HG03139 (cell line): Measurements from ENCODE around the gene PRKAR1B.

Experiments
- ATAC-seq: cut with Tn5 transposase; IDR thresholded peaks from one replicate; pipeline ENCODE4 v1.9.1; 2021; ENCODE audit not compliant: unreplicated experiment

Gene PRKAR1B

DNA sequence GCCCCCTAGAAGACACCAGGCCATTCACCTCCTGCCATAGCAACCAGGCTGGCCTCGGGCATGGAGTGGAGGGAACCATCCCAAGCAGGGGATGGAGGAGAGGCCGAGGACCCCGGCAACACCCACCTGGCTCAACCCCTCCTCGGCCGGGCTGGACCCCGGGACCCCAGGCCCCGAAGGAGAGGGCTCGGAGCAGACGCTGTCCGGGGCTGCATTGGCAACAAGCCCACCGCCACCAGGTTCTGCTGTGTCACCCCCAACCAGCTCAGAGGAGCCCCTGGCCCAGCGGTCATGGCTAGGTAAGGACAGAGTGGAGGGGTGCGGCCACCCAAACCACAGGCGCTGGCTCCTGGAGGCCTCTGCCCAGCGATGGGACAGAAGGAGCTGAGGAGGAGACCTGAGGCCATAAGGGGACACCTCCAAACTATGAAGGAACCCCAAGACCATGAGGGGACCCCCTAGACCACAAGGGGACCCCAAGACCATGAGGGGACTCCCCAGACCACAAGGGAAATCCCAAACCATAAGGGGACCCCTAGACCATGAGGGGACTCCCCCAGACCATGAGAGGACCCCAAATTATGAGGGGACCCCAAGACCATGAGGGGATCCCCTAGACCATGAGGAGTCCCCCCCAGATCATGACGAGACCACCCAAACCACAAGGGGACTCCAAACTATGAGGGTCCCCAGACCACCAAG is 132.7 kb downstream of the PRKAR1B start:
- no peak for ATAC-seq

DNA sequence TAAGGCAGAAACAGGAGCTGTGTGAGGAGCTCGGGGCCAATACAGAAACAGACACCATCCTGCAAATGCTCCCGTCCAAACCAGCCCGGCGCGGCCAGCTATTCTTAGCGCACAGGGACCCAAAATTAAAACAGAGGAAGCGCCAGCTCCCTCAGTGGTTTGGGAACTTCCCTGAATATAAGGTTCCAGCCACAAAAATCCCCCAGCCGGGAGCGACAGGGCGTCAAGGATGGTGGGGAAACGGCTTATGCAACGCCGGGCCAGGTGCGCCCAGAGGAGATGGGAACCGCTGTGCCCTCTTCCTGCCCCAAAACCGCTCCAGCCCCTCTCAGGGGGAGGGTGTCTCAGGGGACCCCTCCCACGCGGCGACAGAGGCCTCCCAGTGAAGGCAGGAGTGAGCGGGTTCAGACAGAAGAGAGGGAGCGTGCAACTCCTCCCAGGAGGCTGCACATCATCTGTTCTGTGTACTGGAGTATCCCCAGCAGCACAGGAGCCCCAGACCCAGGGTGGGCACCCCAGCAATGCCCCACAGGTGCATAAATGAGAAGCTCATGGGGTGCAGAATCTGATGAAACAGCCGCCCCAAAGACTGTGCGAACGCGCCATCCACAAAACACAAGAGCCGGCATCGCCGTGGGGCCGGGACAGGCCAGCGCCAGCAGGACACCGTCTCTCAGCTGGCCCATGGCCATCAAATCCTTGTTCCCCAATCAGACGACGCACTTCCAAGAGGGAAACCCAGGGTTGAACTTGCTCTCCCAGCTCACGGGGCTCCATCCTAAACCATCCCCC is 133.6 kb downstream of the PRKAR1B start:
- ATAC-seq: no peak

DNA sequence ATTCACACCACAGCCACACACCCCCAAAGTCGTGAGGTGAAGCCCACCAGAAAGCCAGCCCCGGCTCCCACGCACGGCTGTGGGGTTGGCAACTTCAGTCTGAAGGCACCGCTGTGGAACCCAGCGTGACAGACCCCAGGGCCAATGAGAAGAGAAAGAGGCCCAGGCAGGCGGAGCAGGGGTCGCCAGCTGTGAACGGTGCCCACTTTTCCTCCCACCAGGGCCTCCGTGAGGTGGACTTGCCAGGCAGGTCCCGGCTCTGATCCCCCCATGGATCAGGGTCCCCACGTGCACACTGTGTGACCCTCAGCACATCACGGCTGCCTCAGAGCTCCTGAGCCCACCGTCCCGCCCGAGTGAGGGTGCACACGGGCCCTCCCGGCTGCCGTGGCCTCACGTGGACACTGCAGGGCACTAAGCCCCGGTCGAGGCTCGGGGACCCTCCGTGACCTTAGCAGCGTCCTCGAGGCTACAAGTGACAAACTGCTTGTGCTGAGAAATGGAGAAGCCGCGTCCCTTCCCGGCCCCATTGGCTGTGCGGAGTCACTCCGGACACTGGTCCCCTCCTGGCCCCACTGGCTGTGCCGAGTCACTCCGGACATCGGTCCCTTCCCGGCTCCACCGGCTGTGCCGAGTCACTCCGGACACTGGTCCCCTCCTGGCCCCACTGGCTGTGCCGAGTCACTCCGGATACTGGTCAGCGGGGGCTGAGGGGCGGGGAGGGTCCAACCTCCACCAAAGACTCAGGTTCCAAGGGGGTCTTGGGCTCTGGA is 135.0 kb downstream of the PRKAR1B start:
- ATAC-seq: no peak

- no peak for ATAC-seq
Observed at GRCh38 chr7:590731-591551, 136.1 kb downstream of the PRKAR1B start.

GRCh38 chr7:589781-590575 is 137.1 kb downstream of the PRKAR1B start:
- ATAC-seq: no peak

GRCh38 chr7:587767-588166 is 139.3 kb downstream of the PRKAR1B start:
- ATAC-seq: no peak

GRCh38 chr7:586494-586893 is 140.6 kb downstream of the PRKAR1B start:
- ATAC-seq: no peak

- ATAC-seq: no peak
Observed at GRCh38 chr7:585873-586272, 141.2 kb downstream of the PRKAR1B start.

DNA sequence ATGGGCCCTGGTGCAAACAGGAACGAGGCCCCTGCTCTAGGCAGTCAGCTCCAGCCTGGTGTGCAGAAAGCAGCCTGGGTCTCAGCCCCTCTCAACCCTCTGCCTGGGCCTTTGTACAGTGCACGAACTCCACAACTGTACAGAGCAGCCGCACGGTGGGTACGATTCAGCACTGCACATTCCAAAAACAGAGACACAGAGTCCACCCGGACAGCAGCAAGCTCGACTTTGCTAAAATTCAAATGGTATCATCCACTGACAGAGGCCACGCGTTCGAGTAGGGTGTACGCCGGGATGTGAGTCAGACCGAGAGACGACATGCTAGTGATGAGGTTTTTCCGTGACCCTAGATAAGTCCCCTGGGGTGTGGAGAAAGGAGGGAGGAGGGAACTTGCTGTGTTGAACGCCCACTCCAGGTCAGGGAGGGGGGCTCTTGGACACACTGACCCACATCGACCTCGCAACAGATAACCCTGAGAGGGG is 141.8 kb downstream of the PRKAR1B start:
- ATAC-seq: no peak

DNA sequence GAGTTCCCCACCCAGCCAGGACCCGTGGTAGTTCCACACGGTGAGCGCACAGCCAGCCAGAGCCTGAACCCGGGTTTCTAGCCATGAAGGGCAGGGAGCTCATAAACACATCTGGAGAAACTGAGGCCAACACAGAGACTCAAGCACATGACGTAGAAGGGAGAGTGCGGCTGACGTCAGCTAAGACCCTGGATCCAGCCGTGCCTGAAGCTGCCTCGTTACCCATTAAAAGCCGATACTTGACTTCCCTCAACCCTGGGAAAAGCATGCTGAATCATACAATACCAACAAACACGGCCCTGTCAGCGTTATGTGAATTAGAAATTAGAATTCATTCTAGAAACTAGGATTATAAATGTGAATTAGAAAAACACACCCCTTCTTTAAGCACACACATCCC is 142.3 kb downstream of the PRKAR1B start:
- ATAC-seq: no peak

DNA sequence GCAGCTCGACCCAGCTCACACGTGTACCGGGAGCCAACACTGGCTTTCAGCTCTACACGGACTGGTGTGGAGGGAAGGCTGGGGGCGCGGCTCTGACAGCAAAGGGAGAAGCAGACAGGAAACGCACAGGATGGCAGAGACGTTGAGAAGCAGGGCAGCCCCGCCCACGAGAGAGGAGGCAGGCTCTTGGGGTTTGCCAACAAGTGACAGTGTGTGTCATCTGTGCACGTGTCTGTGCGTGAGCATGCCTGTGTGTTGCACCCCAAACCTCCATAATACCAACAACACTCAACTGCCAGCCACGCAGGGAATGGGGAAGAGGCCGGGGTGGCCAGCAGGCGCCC is 143.0 kb downstream of the PRKAR1B start:
- ATAC-seq: no peak

DNA sequence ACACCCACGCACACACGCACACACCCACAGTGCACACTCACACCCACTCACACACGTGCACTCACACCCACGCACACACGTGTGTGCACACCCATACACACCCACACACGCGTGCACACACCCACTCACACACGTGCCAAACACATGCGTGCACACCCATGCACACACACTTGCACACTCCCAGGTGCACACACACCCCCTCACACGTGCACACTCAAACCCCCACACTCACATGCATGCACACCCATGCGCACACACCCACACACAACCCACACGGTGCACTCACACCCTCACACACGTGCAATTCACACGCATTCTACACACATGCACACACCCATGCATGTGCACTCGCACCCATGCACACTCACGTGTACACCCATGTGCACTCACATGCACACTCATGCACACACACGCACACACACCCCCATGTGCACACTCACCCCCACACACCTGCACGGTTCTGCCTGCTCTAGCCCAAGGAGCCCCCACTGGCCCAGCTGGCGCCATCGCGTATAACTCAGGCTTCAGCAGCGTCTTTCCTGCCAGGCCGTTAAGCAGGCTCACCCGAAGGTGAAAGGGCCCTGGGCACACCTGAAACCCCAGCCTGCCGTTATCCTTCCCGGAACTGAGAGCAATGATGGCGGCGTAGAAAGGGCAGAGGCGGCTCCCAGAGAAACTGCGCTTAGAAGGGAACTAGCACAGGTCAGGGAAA is 143.5 kb downstream of the PRKAR1B start:
- ATAC-seq: no peak

GRCh38 chr7:582931-583330 is 144.2 kb downstream of the PRKAR1B start:
- no peak for ATAC-seq

DNA sequence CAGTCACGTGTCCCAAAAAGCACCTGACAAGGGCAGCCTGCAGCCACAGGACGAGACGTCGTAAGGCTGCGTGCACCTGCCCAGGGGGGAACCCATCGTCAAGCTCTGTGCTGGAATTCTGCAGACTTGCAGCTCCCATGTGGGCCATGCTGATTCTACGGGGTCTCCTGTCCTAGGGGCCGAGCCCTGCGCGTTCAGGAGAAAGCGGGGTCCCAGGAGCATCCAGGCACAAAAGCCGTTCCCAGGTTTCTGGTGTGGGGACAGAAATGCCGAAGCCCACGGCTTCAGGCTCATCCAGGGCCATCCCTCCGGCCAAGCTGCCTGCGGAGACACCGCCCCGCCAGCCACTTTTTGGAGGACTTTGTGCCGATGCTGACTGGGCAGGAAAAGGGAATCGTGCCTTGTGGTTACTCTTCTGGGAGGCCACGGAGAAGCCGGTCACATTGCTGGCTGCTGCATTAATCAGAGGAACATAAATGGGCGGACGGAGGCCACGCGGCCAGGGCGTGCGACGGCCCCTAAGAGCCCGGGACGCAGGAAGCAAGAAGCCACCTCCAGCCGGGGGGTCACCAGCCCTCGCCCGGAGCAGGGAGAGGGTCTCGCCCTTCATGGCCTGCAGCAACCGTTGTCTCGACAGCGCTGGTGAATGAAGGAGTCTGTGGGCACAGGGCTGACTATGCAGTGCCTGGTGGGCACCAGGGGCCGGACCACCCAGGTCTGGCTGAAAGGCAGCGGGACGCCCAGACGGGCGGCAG is 144.8 kb downstream of the PRKAR1B start:
- no peak for ATAC-seq

GRCh38 chr7:578386-578785 is 148.7 kb downstream of the PRKAR1B start:
- ATAC-seq: no peak

DNA sequence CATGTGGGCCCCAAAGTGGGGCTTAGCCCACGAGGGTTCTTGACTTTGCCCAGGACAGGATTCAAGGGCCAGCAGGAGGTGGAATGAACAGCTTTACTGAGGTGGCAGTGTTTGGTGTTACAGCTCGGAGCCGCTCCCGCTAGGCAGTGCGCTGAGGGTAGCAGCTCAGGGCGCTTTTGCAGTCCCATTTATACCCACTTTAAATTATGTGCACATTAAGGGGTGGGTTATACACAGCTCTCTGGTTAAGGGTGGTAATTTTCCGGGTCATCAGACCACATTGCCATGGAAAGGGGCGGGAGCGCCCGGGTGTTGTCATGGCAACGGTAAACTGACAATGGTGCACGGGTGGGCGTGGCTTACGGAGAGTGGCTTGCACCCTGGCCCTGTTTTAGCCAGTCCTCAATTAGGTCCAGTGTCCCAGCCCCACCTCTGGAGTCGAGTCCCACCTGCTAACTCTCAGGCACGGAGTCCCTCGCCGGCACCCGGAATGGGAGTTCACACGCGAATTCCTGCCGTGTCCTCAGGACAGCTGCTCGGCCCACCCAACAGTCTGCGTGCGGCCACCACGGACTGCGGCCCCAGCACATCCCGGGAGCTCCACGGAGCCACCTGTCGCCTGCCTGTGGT is 149.2 kb downstream of the PRKAR1B start:
- no peak for ATAC-seq

DNA sequence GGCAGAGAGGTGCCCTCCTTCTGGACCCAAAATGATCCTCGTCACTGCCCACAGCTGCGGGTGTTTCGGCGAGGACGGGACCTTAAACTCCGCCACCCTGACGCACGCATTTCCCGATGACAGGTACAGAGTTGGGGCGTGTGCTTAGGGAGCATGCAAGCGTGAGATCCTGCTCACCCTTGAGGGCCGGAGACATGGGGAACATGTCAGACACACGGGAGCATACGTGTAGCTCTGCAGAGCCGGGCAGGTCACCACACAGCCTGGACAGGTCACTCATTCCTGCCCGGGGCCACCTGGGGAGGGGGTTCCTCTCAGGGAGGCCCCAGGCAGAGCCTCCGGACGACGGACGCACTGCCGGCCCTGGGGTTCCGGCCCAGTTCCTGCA is 149.8 kb downstream of the PRKAR1B start:
- no peak for ATAC-seq

- no peak for ATAC-seq
Observed at GRCh38 chr7:576524-577277, 150.4 kb downstream of the PRKAR1B start.
